HCT116 (cell line): ENCODE measurements around the gene CAB39. TPM values are rescaled to one million over a fixed set of nuclear protein-coding genes. Genes with fewer than 3 reads are reported as not detected.

ENCODE experiments used
- ATAC-seq: fragments of 200-7000 bp; cut with Tn5 transposase; 2 replicates; pipeline ENCODE4 v1.9.1; 2020; ENCODE audit warnings: mild to moderate bottlenecking, moderate library complexity
- BruUV-seq: library from RNA; stranded (reverse); fragments of 400-500 nt; replicated peaks from 2 replicates; lab custom pipeline; 2021; lab: Mats Ljungman, UMichigan
- CTCF ChIA-PET: fragments of 300-600 bp; sonication (Branson Sonifier 250); formaldehyde crosslinking; loops from one replicate; lab custom pipeline; 2021; ENCODE audit warnings: antibody characterized with exemption; lab: Charles Lee
- POLR2A ChIA-PET: fragments of 300-600, 350-600 bp; sonication (Branson Sonifier 250); formaldehyde crosslinking; loops from one replicate; lab custom pipeline; 2021; ENCODE audit warnings: antibody characterized with exemption; lab: Charles Lee
- RAD21 ChIA-PET, 2 experiments: fragments of 300-600 bp; sonication (Branson Sonifier 250); formaldehyde crosslinking; loops; one replicate each; lab custom pipeline; 2023; ENCODE audit warnings: low total read pairs in 2 of 2; ENCODE audit not compliant: uncharacterized antibody in 2 of 2, unreplicated experiment in 2 of 2, low non-redundant PET in 1 of 2; lab: Charles Lee
- DNase-seq: peaks from one replicate; pipeline ENCODE4 v3.0.0-alpha.2; 2010; ENCODE audit warnings: low read depth, low spot score
- H2AFZ ChIP-seq: fragments of 200-600 bp; shearing (Covaris generic), sonication (generic); 2 replicates; pipeline ENCODE4 v1.6.1; 2017; ENCODE audit warnings: low read depth, mixed run types, mixed read lengths, antibody characterized with exemption, low read length; ENCODE audit not compliant: poor library complexity, severe bottlenecking
- H3K27ac ChIP-seq: 2 replicates; pipeline ENCODE4 v1.5.1; 2012; ENCODE audit warnings: low read depth, low read length
- H3K27me3 ChIP-seq: fragments of 200-600 bp; sonication (generic); 2 replicates; pipeline ENCODE4 v1.6.1; 2016; ENCODE audit warnings: mixed run types, low read length, mixed read lengths; ENCODE audit not compliant: insufficient read depth
- H3K36me3 ChIP-seq, 2 experiments: fragments of 200-500 bp in 1 of 2; fragments of 200-600 bp in 1 of 2; sonication (Bioruptor generic) in 1 of 2; sonication (generic) in 1 of 2; 2 replicates each; pipeline versions ENCODE4 v1.5.1 to v1.6.1; 2014 to 2016; ENCODE audit warnings: low read length in 2 of 2, inconsistent platforms in 1 of 2, mixed read lengths in 1 of 2, mixed run types in 1 of 2; ENCODE audit not compliant: insufficient read depth in 2 of 2, control insufficient read depth in 1 of 2
- H3K4me1 ChIP-seq, 2 experiments: fragments of 200-600 bp in 1 of 2; sonication (generic) in 1 of 2; 2 replicates each; pipeline versions ENCODE4 v1.5.1 to v1.6.1; 2012 to 2017; ENCODE audit warnings: low read length in 2 of 2, inconsistent platforms in 1 of 2, mild to moderate bottlenecking in 1 of 2, mixed read lengths in 1 of 2, mixed run types in 1 of 2, moderate library complexity in 1 of 2; ENCODE audit not compliant: insufficient read depth in 2 of 2, control insufficient read depth in 1 of 2
- H3K4me2 ChIP-seq: fragments of 200-600 bp; sonication (generic); 2 replicates; pipeline ENCODE4 v1.6.1; 2017; ENCODE audit warnings: mixed run types, low read length, mixed read lengths
- H3K4me3 ChIP-seq, 2 experiments: fragments of 200-600 bp in 1 of 2; sonication (generic) in 1 of 2; replicated peaks in 1 of 2; 2 replicates each; pipeline ENCODE4 v1.5.1; 2011 to 2016; ENCODE audit warnings: low read length in 2 of 2, control low read depth in 1 of 2, low read depth in 1 of 2, mild to moderate bottlenecking in 1 of 2, mixed read lengths in 1 of 2, mixed run types in 1 of 2
- H3K79me2 ChIP-seq: fragments of 200-600 bp; sonication (generic); 2 replicates; pipeline ENCODE4 v1.6.1; 2017; ENCODE audit warnings: mild to moderate bottlenecking, mixed run types, low read length, moderate library complexity, mixed read lengths; ENCODE audit not compliant: insufficient read depth
- H3K9ac ChIP-seq: fragments of 200-600 bp; sonication (generic); 2 replicates; pipeline ENCODE4 v1.6.1; 2016; ENCODE audit warnings: low read length, mixed read lengths
- H3K9me2 ChIP-seq: fragments of 200-600 bp; sonication (generic), shearing (Covaris generic); 2 replicates; pipeline ENCODE4 v1.6.1; 2017; ENCODE audit warnings: mixed run types, mild to moderate bottlenecking, moderate library complexity; ENCODE audit not compliant: insufficient read depth
- H3K9me3 ChIP-seq, 2 experiments: fragments of 200-500 bp in 1 of 2; fragments of 200-600 bp in 1 of 2; sonication (Bioruptor generic) in 1 of 2; sonication (generic) in 1 of 2; 2 replicates each; pipeline ENCODE4 v1.6.1; 2014 to 2017; ENCODE audit warnings: low read length in 2 of 2, mixed read lengths in 2 of 2, inconsistent platforms in 1 of 2, low read depth in 1 of 2, mild to moderate bottlenecking in 1 of 2, mixed run types in 1 of 2, moderate library complexity in 1 of 2; ENCODE audit not compliant: control insufficient read depth in 1 of 2, insufficient read depth in 1 of 2
- H4K20me1 ChIP-seq: fragments of 200-600 bp; sonication (generic), shearing (Covaris generic); 2 replicates; pipeline ENCODE4 v1.6.1; 2017; ENCODE audit warnings: mixed run types, mild to moderate bottlenecking, moderate library complexity; ENCODE audit not compliant: insufficient read depth
- CBX3 ChIP-seq: IDR thresholded peaks from 2 replicates; pipeline ENCODE4 v1.6.1; 2012; ENCODE audit warnings: low read depth
- EGR1 ChIP-seq: IDR thresholded peaks from 2 replicates; pipeline ENCODE4 v1.6.1; 2012; ENCODE audit warnings: low read depth
- ELF1 ChIP-seq: IDR thresholded peaks from 2 replicates; pipeline ENCODE4 v1.6.1; 2012; ENCODE audit warnings: low read depth, borderline replicate concordance
- EZH2 ChIP-seq: fragments of 200-600 bp; sonication (generic); IDR thresholded peaks from 2 replicates; pipeline ENCODE4 v1.6.1; 2017; ENCODE audit warnings: antibody characterized with exemption, mixed run types
- JUND ChIP-seq: IDR thresholded peaks from 2 replicates; pipeline ENCODE4 v1.6.1; 2012
- POLR2AphosphoS5 ChIP-seq: IDR thresholded peaks from 2 replicates; pipeline ENCODE4 v1.6.1; 2011; ENCODE audit warnings: mild to moderate bottlenecking, low read depth, low read length, moderate library complexity
- SIN3A ChIP-seq: IDR thresholded peaks from 2 replicates; pipeline ENCODE4 v1.6.1; 2012; ENCODE audit warnings: low read depth
- SP1 ChIP-seq: IDR thresholded peaks from 2 replicates; pipeline ENCODE4 v1.6.1; 2012; ENCODE audit warnings: low read depth
- SRF ChIP-seq: IDR thresholded peaks from 2 replicates; pipeline ENCODE4 v1.6.1; 2012; ENCODE audit warnings: low read depth
- TCF7L2 ChIP-seq: IDR thresholded peaks from 2 replicates; pipeline ENCODE4 v1.7.0; 2011; ENCODE audit warnings: borderline replicate concordance, inconsistent platforms; ENCODE audit not compliant: insufficient read depth, insufficient read length; ENCODE audit errors: extremely low read depth
- YY1 ChIP-seq: IDR thresholded peaks from 2 replicates; pipeline ENCODE4 v1.6.1; 2011; ENCODE audit warnings: low read length, low read depth, moderate library complexity, mild to moderate bottlenecking; ENCODE audit not compliant: insufficient replicate concordance; ENCODE audit errors: extremely low read depth
- ZFX ChIP-seq: fragments of 450-650 bp; IDR thresholded peaks from 2 replicates; pipeline ENCODE4 v1.6.1; 2017
- ZNF274 ChIP-seq: fragments of 200-500 bp; sonication (Bioruptor generic); IDR thresholded peaks from 2 replicates; pipeline ENCODE4 v1.6.1; 2014; ENCODE audit warnings: mild to moderate bottlenecking, low read depth, low read length, inconsistent platforms
- intact Hi-C: fragments of 100-400 bp; cut with micrococcal nuclease; formaldehyde crosslinking; loops from 2 replicates; pipeline ENCODE4 v1.10.0; 2022
- total RNA-seq: library from RNA; stranded (reverse); gene quantifications from one replicate; pipeline ENCODE4 v1.2.1, GENCODE V29; 2021; ENCODE audit not compliant: unreplicated experiment
- TF ChIP-seq, protein P1 (sequence below): IDR thresholded peaks from 2 replicates; pipeline ENCODE4 v1.6.1; 2011; ENCODE audit warnings: mild to moderate bottlenecking, low read length, moderate library complexity; ENCODE audit not compliant: insufficient replicate concordance; ENCODE audit errors: extremely low read depth
- TF ChIP-seq, protein P2 (sequence below): IDR thresholded peaks from 2 replicates; pipeline ENCODE4 v1.6.1; 2012; ENCODE audit warnings: low read depth
- TF ChIP-seq, protein P3 (sequence below): IDR thresholded peaks from 2 replicates; pipeline ENCODE4 v1.6.1; 2012
- TF ChIP-seq, protein P4 (sequence below), 3 experiments: fragments of 200-600 bp in 1 of 3; sonication (generic) in 1 of 3; IDR thresholded peaks in 2 of 3; conservative IDR thresholded peaks in 1 of 3; 2 replicates each; pipeline ENCODE4 v1.5.1; 2012 to 2017; ENCODE audit warnings: low read depth in 2 of 3, low read length in 2 of 3, antibody characterized with exemption in 1 of 3, borderline replicate concordance in 1 of 3, control low read depth in 1 of 3, mild to moderate bottlenecking in 1 of 3, mixed read lengths in 1 of 3, mixed run types in 1 of 3, moderate library complexity in 1 of 3; ENCODE audit not compliant: insufficient read depth in 1 of 3
- TF ChIP-seq, protein P5 (sequence below): IDR thresholded peaks from 2 replicates; pipeline ENCODE4 v1.6.1; 2012

Gene CAB39
- total RNA-seq, 1 experiment from 2014 or later: 63.6 TPM

DNA sequence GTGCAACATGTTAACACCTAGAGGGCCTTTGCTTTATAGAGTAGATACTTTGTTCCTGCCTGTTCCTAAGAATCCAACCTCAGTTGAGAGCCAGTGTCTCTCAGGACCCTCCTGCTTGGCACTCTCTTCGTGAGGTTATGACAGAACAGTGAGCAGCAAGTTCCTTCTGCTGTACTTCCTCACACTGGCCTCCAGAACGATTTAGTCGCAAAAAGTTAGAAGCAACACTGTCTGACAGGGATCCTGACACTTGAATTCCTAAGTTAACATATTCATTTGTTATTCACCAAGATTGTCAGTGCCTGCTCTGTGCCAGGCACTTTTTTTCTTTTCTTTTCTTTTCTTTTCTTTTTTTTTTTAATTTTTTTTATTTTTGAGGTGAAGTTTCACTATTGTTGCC is 95.1 kb downstream of the CAB39 start:
- intact Hi-C loops: no loop called here
- no peak overlapping the region for H3K27ac ChIP-seq
- H3K9me2 ChIP-seq: no peaks in the 10 kb centered on the region
- no peak overlapping the region for H3K4me3 ChIP-seq
- no peak overlapping the region for H3K4me2 ChIP-seq
- ChIA-PET POLR2A (no interaction called here), CTCF (no interaction called here), RAD21 (no interaction called here)
- H2AFZ ChIP-seq: no peak overlapping the region
- TF ChIP-seq SRF (no peak), EZH2 (no peak), ZFX (no peak), EGR1 (no peak), POLR2AphosphoS5 (no peak), SP1 (no peak), ZNF274 (no peak), CBX3 (no peak), ELF1 (no peak), YY1 (no peak), SIN3A (no peak), TCF7L2 (no peak), JUND (no peak)
- TF ChIP-seq, protein P1, sequence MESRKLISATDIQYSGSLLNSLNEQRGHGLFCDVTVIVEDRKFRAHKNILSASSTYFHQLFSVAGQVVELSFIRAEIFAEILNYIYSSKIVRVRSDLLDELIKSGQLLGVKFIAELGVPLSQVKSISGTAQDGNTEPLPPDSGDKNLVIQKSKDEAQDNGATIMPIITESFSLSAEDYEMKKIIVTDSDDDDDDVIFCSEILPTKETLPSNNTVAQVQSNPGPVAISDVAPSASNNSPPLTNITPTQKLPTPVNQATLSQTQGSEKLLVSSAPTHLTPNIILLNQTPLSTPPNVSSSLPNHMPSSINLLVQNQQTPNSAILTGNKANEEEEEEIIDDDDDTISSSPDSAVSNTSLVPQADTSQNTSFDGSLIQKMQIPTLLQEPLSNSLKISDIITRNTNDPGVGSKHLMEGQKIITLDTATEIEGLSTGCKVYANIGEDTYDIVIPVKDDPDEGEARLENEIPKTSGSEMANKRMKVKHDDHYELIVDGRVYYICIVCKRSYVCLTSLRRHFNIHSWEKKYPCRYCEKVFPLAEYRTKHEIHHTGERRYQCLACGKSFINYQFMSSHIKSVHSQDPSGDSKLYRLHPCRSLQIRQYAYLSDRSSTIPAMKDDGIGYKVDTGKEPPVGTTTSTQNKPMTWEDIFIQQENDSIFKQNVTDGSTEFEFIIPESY: no peak
- TF ChIP-seq, protein P2, sequence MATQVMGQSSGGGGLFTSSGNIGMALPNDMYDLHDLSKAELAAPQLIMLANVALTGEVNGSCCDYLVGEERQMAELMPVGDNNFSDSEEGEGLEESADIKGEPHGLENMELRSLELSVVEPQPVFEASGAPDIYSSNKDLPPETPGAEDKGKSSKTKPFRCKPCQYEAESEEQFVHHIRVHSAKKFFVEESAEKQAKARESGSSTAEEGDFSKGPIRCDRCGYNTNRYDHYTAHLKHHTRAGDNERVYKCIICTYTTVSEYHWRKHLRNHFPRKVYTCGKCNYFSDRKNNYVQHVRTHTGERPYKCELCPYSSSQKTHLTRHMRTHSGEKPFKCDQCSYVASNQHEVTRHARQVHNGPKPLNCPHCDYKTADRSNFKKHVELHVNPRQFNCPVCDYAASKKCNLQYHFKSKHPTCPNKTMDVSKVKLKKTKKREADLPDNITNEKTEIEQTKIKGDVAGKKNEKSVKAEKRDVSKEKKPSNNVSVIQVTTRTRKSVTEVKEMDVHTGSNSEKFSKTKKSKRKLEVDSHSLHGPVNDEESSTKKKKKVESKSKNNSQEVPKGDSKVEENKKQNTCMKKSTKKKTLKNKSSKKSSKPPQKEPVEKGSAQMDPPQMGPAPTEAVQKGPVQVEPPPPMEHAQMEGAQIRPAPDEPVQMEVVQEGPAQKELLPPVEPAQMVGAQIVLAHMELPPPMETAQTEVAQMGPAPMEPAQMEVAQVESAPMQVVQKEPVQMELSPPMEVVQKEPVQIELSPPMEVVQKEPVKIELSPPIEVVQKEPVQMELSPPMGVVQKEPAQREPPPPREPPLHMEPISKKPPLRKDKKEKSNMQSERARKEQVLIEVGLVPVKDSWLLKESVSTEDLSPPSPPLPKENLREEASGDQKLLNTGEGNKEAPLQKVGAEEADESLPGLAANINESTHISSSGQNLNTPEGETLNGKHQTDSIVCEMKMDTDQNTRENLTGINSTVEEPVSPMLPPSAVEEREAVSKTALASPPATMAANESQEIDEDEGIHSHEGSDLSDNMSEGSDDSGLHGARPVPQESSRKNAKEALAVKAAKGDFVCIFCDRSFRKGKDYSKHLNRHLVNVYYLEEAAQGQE: no peak
- TF ChIP-seq, protein P3, sequence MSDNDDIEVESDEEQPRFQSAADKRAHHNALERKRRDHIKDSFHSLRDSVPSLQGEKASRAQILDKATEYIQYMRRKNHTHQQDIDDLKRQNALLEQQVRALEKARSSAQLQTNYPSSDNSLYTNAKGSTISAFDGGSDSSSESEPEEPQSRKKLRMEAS: no peak
- TF ChIP-seq, protein P4, sequence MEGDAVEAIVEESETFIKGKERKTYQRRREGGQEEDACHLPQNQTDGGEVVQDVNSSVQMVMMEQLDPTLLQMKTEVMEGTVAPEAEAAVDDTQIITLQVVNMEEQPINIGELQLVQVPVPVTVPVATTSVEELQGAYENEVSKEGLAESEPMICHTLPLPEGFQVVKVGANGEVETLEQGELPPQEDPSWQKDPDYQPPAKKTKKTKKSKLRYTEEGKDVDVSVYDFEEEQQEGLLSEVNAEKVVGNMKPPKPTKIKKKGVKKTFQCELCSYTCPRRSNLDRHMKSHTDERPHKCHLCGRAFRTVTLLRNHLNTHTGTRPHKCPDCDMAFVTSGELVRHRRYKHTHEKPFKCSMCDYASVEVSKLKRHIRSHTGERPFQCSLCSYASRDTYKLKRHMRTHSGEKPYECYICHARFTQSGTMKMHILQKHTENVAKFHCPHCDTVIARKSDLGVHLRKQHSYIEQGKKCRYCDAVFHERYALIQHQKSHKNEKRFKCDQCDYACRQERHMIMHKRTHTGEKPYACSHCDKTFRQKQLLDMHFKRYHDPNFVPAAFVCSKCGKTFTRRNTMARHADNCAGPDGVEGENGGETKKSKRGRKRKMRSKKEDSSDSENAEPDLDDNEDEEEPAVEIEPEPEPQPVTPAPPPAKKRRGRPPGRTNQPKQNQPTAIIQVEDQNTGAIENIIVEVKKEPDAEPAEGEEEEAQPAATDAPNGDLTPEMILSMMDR (IDR thresholded peaks at IDR 0.05 in 2 of 3, conservative IDR thresholded peaks at IDR 0.05 in 1 of 3; ENCODE audit: borderline replicate concordance in 1 of 3, insufficient read depth in 1 of 3, low read depth in 2 of 3, low read length in 2 of 3): no peak
- TF ChIP-seq, protein P5, sequence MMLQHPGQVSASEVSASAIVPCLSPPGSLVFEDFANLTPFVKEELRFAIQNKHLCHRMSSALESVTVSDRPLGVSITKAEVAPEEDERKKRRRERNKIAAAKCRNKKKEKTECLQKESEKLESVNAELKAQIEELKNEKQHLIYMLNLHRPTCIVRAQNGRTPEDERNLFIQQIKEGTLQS: no peak
- H3K36me3 ChIP-seq: peaks cover 10 to 17% of the 10 kb centered on the region in 2 experiments; a peak in 3 of 4 replicates
- H3K4me1 ChIP-seq: no peaks in the 10 kb centered on the region
- DNase-seq (no peak), ATAC-seq (no peak)
- no peaks in the 10 kb centered on the region for H3K27me3 ChIP-seq
- no peak overlapping the region for H3K9ac ChIP-seq
- no TSS peak for BruUV-seq
- no peaks in the 10 kb centered on the region for H3K79me2 ChIP-seq
- H3K9me3 ChIP-seq: no peaks in the 10 kb centered on the region
- H4K20me1 ChIP-seq: no peaks in the 10 kb centered on the region
